Measurements from ENCODE around the gene LPGAT1.

GRCh38 chr1:211731456-211732292 lies 98.9 kb downstream of the LPGAT1 start:
- TF ChIP-seq TAF1 (IDR thresholded peaks at IDR 0.05; ENCODE audit: low read depth, low read length), result no peak
- no peak for TF ChIP-seq POLR2AphosphoS5 (IDR thresholded peaks at IDR 0.05; ENCODE audit: low read depth, low read length)
- TF ChIP-seq POLR2A (IDR thresholded peaks at IDR 0.05; ENCODE audit: low read depth, low read length), result no peak
- TF ChIP-seq SPI1 (IDR thresholded peaks at IDR 0.05; ENCODE audit: low read depth, low read length), result no peak
- no peak for TF ChIP-seq PAX5 (IDR thresholded peaks at IDR 0.05; ENCODE audit: insufficient read depth, low read length, severe bottlenecking)

All from GM12891 (cell line).